CD14-positive monocyte (primary cell): ENCODE data around the gene C9orf50. TPM values are rescaled to one million over a fixed set of nuclear protein-coding genes. Genes with fewer than 3 reads are reported as not detected.

Experiments
- DNase-seq, 3 donors: peaks; one replicate each; pipeline ENCODE4 v3.0.0-alpha.2; 2011 to 2022
- H2AFZ ChIP-seq: 2 replicates; pipeline ENCODE4 v1.6.0; 2012; ENCODE audit warnings: mild to moderate bottlenecking, low read depth, low read length, inconsistent platforms; ENCODE audit not compliant: insufficient read depth, poor library complexity, severe bottlenecking
- H3K27ac ChIP-seq, 2 donors: 1 replicate in 1 of 2; 2 replicates in 1 of 2; pipeline ENCODE4 v1.5.1; 2012 to 2013; ENCODE audit warnings: low read length in 2 of 2, control low read depth in 1 of 2, inconsistent platforms in 1 of 2, low read depth in 1 of 2, mild to moderate bottlenecking in 1 of 2
- H3K27me3 ChIP-seq, 2 donors: one replicate each; pipeline versions ENCODE4 v1.6.0 to v1.6.1; 2011 to 2013; ENCODE audit warnings: low read length in 2 of 2; ENCODE audit not compliant: control insufficient read depth in 2 of 2, insufficient read depth in 2 of 2
- H3K36me3 ChIP-seq, 2 donors: replicated peaks in 1 of 2; 1 replicate in 1 of 2; 2 replicates in 1 of 2; pipeline versions ENCODE4 v1.5.1 to v1.6.1; 2012 to 2013; ENCODE audit warnings: low read length in 2 of 2, control low read depth in 1 of 2, inconsistent platforms in 1 of 2, mild to moderate bottlenecking in 1 of 2; ENCODE audit not compliant: insufficient read depth in 2 of 2, control insufficient read depth in 1 of 2
- H3K4me1 ChIP-seq, 2 donors: 1 replicate in 1 of 2; 2 replicates in 1 of 2; pipeline versions ENCODE4 v1.5.1 to v1.6.1; 2012 to 2013; ENCODE audit warnings: low read length in 2 of 2, control low read depth in 1 of 2, inconsistent platforms in 1 of 2, mild to moderate bottlenecking in 1 of 2, moderate library complexity in 1 of 2; ENCODE audit not compliant: insufficient read depth in 2 of 2, control insufficient read depth in 1 of 2
- H3K4me2 ChIP-seq: replicated peaks from 2 replicates; pipeline ENCODE3; 2012; ENCODE audit warnings: low read length, moderate library complexity, mild to moderate bottlenecking; ENCODE audit not compliant: poor library complexity, severe bottlenecking; ENCODE audit errors: extremely low read depth
- H3K4me3 ChIP-seq, 3 experiments: fragments of 200-600 bp in 1 of 3; sonication (generic) in 1 of 3; replicated peaks in 1 of 3; 1 replicate in 2 of 3; 2 replicates in 1 of 3; pipeline ENCODE4 v1.5.1; 2011 to 2013; ENCODE audit warnings: low read length in 3 of 3, mild to moderate bottlenecking in 3 of 3, control low read depth in 2 of 3, low read depth in 2 of 3, inconsistent platforms in 1 of 3, moderate library complexity in 1 of 3
- H3K79me2 ChIP-seq: 2 replicates; pipeline ENCODE4 v1.6.0; 2012; ENCODE audit warnings: mild to moderate bottlenecking, control low read depth, inconsistent platforms, low read length, moderate library complexity; ENCODE audit not compliant: insufficient read depth
- H3K9ac ChIP-seq: 2 replicates; pipeline ENCODE4 v1.6.0; 2017; ENCODE audit warnings: low read length, mild to moderate bottlenecking; ENCODE audit not compliant: insufficient read depth, poor library complexity, severe bottlenecking
- H3K9me3 ChIP-seq, 2 donors: replicated peaks in 1 of 2; 1 replicate in 1 of 2; 2 replicates in 1 of 2; pipeline versions ENCODE4 v1.5.1 to v1.6.1; 2012 to 2013; ENCODE audit warnings: low read length in 2 of 2, control low read depth in 1 of 2; ENCODE audit not compliant: control insufficient read depth in 1 of 2, insufficient read depth in 1 of 2
- H4K20me1 ChIP-seq: 2 replicates; pipeline ENCODE4 v1.6.0; 2012; ENCODE audit warnings: mild to moderate bottlenecking, low read length, control low read depth, moderate library complexity; ENCODE audit not compliant: insufficient read depth
- H3K27ac Mint-ChIP-seq, 7 donors: one replicate each; pipeline ENCODE4 v1.8.0; 2020; ENCODE audit warnings: mild to moderate bottlenecking in 7 of 7, mixed read lengths in 7 of 7, moderate library complexity in 6 of 7, inconsistent platforms in 2 of 7
- H3K27me3 Mint-ChIP-seq, 3 donors: one replicate each; pipeline ENCODE4 v1.8.0; 2021 to 2022; ENCODE audit warnings: low read depth in 3 of 3, mild to moderate bottlenecking in 3 of 3, mixed read lengths in 3 of 3, moderate library complexity in 3 of 3, inconsistent platforms in 1 of 3
- H3K36me3 Mint-ChIP-seq, 2 donors: one replicate each; pipeline ENCODE4 v1.8.0; 2020; ENCODE audit warnings: mixed read lengths in 2 of 2, inconsistent platforms in 1 of 2, mild to moderate bottlenecking in 1 of 2
- H3K4me1 Mint-ChIP-seq: one replicate; pipeline ENCODE4 v1.8.0; 2020; ENCODE audit warnings: mild to moderate bottlenecking, mixed read lengths
- H3K4me3 Mint-ChIP-seq, 2 donors: one replicate each; pipeline ENCODE4 v1.8.0; 2020; ENCODE audit warnings: mild to moderate bottlenecking in 2 of 2, mixed read lengths in 2 of 2, moderate library complexity in 1 of 2
- H3K9me3 Mint-ChIP-seq, 7 donors: one replicate each; pipeline ENCODE4 v1.8.0; 2020 to 2022; ENCODE audit warnings: mixed read lengths in 7 of 7, mild to moderate bottlenecking in 6 of 7, moderate library complexity in 6 of 7, inconsistent platforms in 2 of 7
- WGBS: methylation state at CpG from one replicate; pipeline ENCODE4 v1.1.5; 2013; ENCODE audit warnings: missing lambda C conversion rate; ENCODE audit not compliant: insufficient coverage; 5-methylcytosine and 5-hydroxymethylcytosine counted together
- intact Hi-C, 2 donors: fragments of 100-400 bp; cut with micrococcal nuclease; formaldehyde crosslinking; loops; one replicate each; pipeline versions ENCODE4 v1.15.0 to v1.15.1; 2023
- polyA plus RNA-seq, 3 donors: library from polyadenylated mRNA; depleted of rRNA in 1 of 3; unstranded in 2 of 3; stranded (reverse) in 1 of 3; fragments of 300-500 nt in 2 of 3; fragments of >200 nt in 1 of 3; fragmentation: Illumina TruSeq in 2 of 3; gene quantifications; 1 replicate in 2 of 3; 2 replicates in 1 of 3; pipeline ENCODE4 v1.2.3, GENCODE V29; 2012 to 2021
- TF ChIP-seq, protein P1 (sequence below): fragments of 200-600 bp; IDR thresholded peaks from one replicate; pipeline ENCODE4 v1.8.0; 2022; ENCODE audit warnings: antibody characterized with exemption, mild to moderate bottlenecking

C9orf50 gene
- polyA plus RNA-seq, 3 donors: not detected

DNA sequence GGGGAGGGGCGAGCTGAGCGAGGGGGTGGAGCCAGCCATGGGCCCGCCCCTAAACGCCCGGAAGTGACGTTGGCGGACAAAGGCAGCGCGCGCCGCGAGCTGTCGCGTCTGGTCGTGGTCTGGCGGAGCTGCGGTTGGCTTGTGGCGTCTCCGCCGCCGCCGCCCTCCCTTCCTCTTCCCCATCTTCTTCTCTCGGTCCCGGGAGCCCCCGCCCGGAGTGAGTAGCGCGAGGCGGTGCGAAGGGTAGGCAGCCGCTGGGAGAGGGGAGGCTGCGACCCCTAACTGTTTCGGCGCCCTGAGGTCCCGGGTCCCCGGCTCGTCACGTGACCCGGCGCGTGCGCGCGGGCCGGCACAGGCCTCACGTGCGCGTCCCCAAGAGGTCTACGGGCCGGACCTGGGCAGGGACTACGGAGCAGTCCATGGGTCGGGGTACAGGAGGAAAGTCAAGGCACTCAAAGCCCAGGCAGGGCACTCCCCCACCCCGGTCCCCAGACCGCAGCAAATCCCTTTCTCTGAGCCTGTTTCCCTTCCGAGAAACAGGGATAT, 5.3 kb upstream of the C9orf50 start, which contains the start of gene NTMT1:
Gene NTMT1, plus strand, starts transcription at position 85 of the 546 bp plus-strand sequence. CDS start 6,541 bp downstream, outside the sequence.
- Histone ChIP-seq H4K20me1 (peaks cover 48% of the 10 kb centered on the region), H3K4me3 (peak within 1 kb of the TSS; percentile 51 to 83 (median 75)), H3K27me3 (peaks cover 0 to 5% of the 10 kb centered on the region in 2 donors), H3K4me1 (peaks cover 47 to 56% of the 10 kb centered on the region in 2 donors), H3K79me2 (peaks cover 53% of the 10 kb centered on the region), H3K9me3 (no peaks in the 10 kb centered on the region), H3K4me2 (peak within 1 kb of the TSS; percentile 84), H3K36me3 (peaks cover 0 to 18% of the 10 kb centered on the region in 2 donors), H3K27ac (peak within 1 kb of the TSS; percentile 86 to 97), H2AFZ (peak within 1 kb of the TSS; percentile 65), H3K9ac (peak within 1 kb of the TSS; percentile 91)
- TF ChIP-seq, protein P1, sequence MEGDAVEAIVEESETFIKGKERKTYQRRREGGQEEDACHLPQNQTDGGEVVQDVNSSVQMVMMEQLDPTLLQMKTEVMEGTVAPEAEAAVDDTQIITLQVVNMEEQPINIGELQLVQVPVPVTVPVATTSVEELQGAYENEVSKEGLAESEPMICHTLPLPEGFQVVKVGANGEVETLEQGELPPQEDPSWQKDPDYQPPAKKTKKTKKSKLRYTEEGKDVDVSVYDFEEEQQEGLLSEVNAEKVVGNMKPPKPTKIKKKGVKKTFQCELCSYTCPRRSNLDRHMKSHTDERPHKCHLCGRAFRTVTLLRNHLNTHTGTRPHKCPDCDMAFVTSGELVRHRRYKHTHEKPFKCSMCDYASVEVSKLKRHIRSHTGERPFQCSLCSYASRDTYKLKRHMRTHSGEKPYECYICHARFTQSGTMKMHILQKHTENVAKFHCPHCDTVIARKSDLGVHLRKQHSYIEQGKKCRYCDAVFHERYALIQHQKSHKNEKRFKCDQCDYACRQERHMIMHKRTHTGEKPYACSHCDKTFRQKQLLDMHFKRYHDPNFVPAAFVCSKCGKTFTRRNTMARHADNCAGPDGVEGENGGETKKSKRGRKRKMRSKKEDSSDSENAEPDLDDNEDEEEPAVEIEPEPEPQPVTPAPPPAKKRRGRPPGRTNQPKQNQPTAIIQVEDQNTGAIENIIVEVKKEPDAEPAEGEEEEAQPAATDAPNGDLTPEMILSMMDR: no peak
- intact Hi-C loops: loop anchor here in 1 of 2 donors (2.0 to 5.0 kb wide), 2 partner anchors 17 to 449 kb away; partner anchors contain the start of genes ASB6 and IER5L
- H3K27ac Mint-ChIP-seq: peak within 1 kb of the TSS; percentile 89 to 96 (median 93)
- peak; percentile 90 to 92 (median 90) for DNase-seq
- H3K9me3 Mint-ChIP-seq: peaks cover 0 to 3% (median 0%) of the 10 kb centered on the region in 7 donors
- H3K36me3 Mint-ChIP-seq: peaks cover 17 to 19% of the 10 kb centered on the region in 2 donors
- peak within 1 kb of the TSS; percentile 80 to 94 for H3K4me3 Mint-ChIP-seq
- H3K27me3 Mint-ChIP-seq: peaks cover 5 to 9% (median 6%) of the 10 kb centered on the region in 3 donors
- H3K4me1 Mint-ChIP-seq: peaks cover 64% of the 10 kb centered on the region
- 0% methylated on average over 43 of the region's 55 CpGs for WGBS

GRCh38 chr9:129624947-129625346, 4.0 kb upstream of the C9orf50 start:
- Histone ChIP-seq H3K9ac (no peak overlapping the region), H3K4me2 (peak overlapping the region; percentile 84), H3K27me3 (peaks cover 8 to 14% of the 10 kb centered on the region in 2 donors), H3K9me3 (no peaks in the 10 kb centered on the region), H2AFZ (no peak overlapping the region), H3K79me2 (peaks cover 41% of the 10 kb centered on the region), H3K36me3 (peaks cover 0 to 8% of the 10 kb centered on the region in 2 donors), H3K4me3 (peak overlapping the region in 2 of 3 experiments; percentile 75 to 83), H3K27ac (peak overlapping the region; percentile 70 to 86), H4K20me1 (peaks cover 36% of the 10 kb centered on the region), H3K4me1 (peaks cover 53 to 66% of the 10 kb centered on the region in 2 donors)
- Mint-ChIP-seq H3K4me3 (peak overlapping the region; percentile 80 to 86), H3K27me3 (peaks cover 10 to 17% (median 15%) of the 10 kb centered on the region in 3 donors), H3K4me1 (peaks cover 66% of the 10 kb centered on the region), H3K9me3 (peaks cover 0 to 3% (median 0%) of the 10 kb centered on the region in 7 donors), H3K36me3 (peaks cover 14 to 16% of the 10 kb centered on the region in 2 donors), H3K27ac (peak overlapping the region; percentile 89 to 96 (median 93))
- 0% methylated on average over 7 of the region's 9 CpGs for WGBS
- intact Hi-C loops: loop anchor here in 1 of 2 donors (2.0 to 5.0 kb wide), 3 partner anchors 14 to 448 kb away; partner anchors contain the start of gene IER5L
- peak; percentile 79 to 92 (median 88) for DNase-seq
- TF ChIP-seq, protein P1: no peak
